Heart left ventricle (tissue), 13 donors: ENCODE measurements around the gene CELF4.

Experiments used
- POLR2A ChIP-seq, 2 donors: fragments of 450-650 bp; IDR thresholded peaks; one replicate each; pipeline ENCODE4 v1.6.1; 2017; ENCODE audit warnings: antibody characterized with exemption in 2 of 2, mild to moderate bottlenecking in 2 of 2, moderate library complexity in 2 of 2
- TF ChIP-seq, protein P1 (sequence below), 12 donors: fragments of 200-600 bp; sonication (generic) in 4 of 12; IDR thresholded peaks; one replicate each; pipeline versions ENCODE4 v1.5.0 to v1.8.0; 2018 to 2022; ENCODE audit warnings: antibody characterized with exemption in 12 of 12, mild to moderate bottlenecking in 5 of 12
- donor health status: ischemic (EF 13 %, LVEDD 7.1; RV severe dilation, severe dysfunction).
- donor health status: DM: no; HTN: yes; CAD: no.
- donor health status: DM: no; HTN: no; CAD: no.
- donor health status: ischemic (EF 25% LVEDD 6.9; RV normal size, moderate dysfunction).
- donor health status: ischemic (EF 25% LVEDD 5.7; RV mildly dilated, moderate dysfunction).
- donor health status: ischemic (EF 35%, LVEDD 5.7; RV mildly dilated, moderate dysfunction).
- donor health status: nonischemic (EF 11% LVEDD 7.7; RV severe dilation, severe dysfunction).
- donor health status: DM: yes; HTN: yes; CAD: no.
- donor health status: PGD.
- donor health status: ischemic (EF 29% LVEDD 5.4; RV normal size, mild dysfunction).
- donor health status: nonischemic (EF 23%, LVEDD 6.1; RV moderate dilation, normal function).

- TF ChIP-seq, protein P1, sequence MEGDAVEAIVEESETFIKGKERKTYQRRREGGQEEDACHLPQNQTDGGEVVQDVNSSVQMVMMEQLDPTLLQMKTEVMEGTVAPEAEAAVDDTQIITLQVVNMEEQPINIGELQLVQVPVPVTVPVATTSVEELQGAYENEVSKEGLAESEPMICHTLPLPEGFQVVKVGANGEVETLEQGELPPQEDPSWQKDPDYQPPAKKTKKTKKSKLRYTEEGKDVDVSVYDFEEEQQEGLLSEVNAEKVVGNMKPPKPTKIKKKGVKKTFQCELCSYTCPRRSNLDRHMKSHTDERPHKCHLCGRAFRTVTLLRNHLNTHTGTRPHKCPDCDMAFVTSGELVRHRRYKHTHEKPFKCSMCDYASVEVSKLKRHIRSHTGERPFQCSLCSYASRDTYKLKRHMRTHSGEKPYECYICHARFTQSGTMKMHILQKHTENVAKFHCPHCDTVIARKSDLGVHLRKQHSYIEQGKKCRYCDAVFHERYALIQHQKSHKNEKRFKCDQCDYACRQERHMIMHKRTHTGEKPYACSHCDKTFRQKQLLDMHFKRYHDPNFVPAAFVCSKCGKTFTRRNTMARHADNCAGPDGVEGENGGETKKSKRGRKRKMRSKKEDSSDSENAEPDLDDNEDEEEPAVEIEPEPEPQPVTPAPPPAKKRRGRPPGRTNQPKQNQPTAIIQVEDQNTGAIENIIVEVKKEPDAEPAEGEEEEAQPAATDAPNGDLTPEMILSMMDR (IDR thresholded peaks at IDR 0.05) = no peak
- TF ChIP-seq POLR2A (IDR thresholded peaks at IDR 0.05) = no peak
These were observed 71.2 kb downstream of the CELF4 start for GRCh38 chr18:37494406-37494805.
